Adipocyte (in vitro differentiated cells): ENCODE measurements around the gene PHKA1.
"Not testable (repeated sequence)": the region's sequence is repeated elsewhere in the genome, so short reads cannot be mapped to it uniquely, and the experiment has no call there.

ENCODE experiments used
- DNase-seq: peaks from one replicate; pipeline ENCODE4 v3.0.0-alpha.2; 2015; ENCODE audit warnings: low read depth
- H3K27me3 ChIP-seq: replicated peaks from 2 replicates; pipeline ENCODE4 v1.7.0; 2013; ENCODE audit warnings: mild to moderate bottlenecking, low read length, moderate library complexity; ENCODE audit not compliant: control insufficient read depth, insufficient read depth
- H3K36me3 ChIP-seq: 2 replicates; pipeline ENCODE4 v1.7.0; 2013; ENCODE audit warnings: low read length, mild to moderate bottlenecking, moderate library complexity; ENCODE audit not compliant: control insufficient read depth, insufficient read depth, severe bottlenecking
- H3K4me1 ChIP-seq: 2 replicates; pipeline ENCODE4 v1.7.0; 2013; ENCODE audit warnings: mild to moderate bottlenecking, low read length, moderate library complexity; ENCODE audit not compliant: control insufficient read depth, insufficient read depth
- H3K4me3 ChIP-seq: 2 replicates; pipeline ENCODE4 v1.7.0; 2013; ENCODE audit warnings: mild to moderate bottlenecking, low read length, moderate library complexity
- H3K9ac ChIP-seq: 2 replicates; pipeline ENCODE4 v1.7.0; 2013; ENCODE audit warnings: mild to moderate bottlenecking, low read length, moderate library complexity
- H3K9me3 ChIP-seq: 2 replicates; pipeline ENCODE4 v1.7.0; 2013; ENCODE audit warnings: mild to moderate bottlenecking, low read length, moderate library complexity; ENCODE audit not compliant: control insufficient read depth

PHKA1 gene

DNA sequence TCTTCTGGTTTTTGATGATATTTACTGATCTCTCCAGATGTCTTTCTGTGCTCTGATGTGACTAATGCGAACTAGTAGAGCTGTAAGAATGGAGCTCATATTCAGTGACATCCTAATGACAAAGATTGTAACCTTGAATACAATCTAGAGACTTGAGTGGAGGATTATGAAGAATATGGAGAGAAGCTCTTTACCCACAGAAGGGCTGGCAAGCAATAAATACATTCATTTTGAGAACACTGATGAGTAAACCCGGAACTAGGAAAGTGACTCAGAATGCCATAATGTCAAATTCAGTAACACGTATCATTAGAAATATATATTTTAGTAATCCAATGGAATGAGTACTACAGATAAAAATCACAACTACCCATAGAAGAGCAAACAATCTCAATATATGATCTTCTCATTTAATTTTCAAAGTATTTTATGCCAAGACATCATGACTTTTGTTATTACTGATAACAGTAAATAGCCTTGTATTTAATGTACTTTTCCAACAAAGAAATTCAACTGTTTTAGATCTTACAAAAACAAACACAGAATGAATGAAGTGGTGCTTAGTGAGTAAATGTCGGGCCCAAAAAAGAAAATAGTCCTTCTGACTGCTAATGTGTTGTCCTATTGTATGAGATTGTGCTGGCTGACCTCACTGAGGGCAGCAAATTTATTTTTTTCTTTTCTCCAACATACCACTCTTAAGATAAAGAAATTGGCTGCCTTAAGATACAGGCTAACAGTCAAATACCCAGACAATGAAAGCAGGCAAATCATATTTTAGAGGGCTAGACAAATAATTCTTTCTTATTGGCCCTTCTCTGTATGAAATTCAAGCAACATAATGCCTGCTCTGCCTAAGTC is 92.3 kb downstream of the PHKA1 start:
- Histone ChIP-seq H3K36me3 (no peaks in the 10 kb centered on the region), H3K4me3 (no peak overlapping the region), H3K9ac (no peak overlapping the region), H3K9me3 (no peaks in the 10 kb centered on the region), H3K4me1 (peaks cover 14% of the 10 kb centered on the region), H3K27me3 (peaks cover 10% of the 10 kb centered on the region)
- DNase-seq: peak; percentile 41

GRCh38 chrX:72621163-72621562 is 92.9 kb downstream of the PHKA1 start:
- Histone ChIP-seq H3K9me3 (no peaks in the 10 kb centered on the region), H3K27me3 (peaks cover 10% of the 10 kb centered on the region), H3K4me3 (no peak overlapping the region), H3K9ac (no peak overlapping the region), H3K36me3 (no peaks in the 10 kb centered on the region), H3K4me1 (peaks cover 14% of the 10 kb centered on the region)
- DNase-seq: peak; percentile 4

DNA sequence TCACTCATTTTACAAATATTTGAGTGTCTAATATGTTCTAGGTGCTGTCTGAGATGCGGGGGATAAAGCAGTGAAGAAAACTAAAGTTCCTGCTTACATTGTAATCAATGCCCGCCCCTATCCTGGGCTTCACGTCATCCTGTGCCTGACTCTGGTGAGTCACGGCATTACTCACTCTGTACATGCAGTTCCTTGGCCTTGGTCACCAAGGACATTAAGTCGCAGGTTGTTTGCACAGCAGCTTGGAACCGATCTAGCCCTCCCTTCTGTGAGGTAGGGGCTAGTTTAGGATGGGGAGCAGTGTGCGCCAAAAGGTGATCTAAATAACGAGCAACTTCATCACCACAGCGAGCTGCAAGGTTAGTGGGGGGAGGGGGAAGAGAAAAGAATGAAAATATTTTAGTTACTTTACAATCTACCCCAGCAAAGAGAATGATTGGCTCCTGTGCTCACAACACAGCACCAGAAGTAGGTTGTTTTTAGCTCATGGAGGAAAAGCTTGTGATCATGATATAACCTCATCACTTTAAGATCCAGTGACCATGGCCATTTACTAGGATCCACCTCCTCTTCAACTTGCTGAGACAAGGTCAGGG is 93.5 kb downstream of the PHKA1 start:
- H3K27me3 ChIP-seq: peaks cover 10% of the 10 kb centered on the region
- peak; percentile 85 for DNase-seq

DNA sequence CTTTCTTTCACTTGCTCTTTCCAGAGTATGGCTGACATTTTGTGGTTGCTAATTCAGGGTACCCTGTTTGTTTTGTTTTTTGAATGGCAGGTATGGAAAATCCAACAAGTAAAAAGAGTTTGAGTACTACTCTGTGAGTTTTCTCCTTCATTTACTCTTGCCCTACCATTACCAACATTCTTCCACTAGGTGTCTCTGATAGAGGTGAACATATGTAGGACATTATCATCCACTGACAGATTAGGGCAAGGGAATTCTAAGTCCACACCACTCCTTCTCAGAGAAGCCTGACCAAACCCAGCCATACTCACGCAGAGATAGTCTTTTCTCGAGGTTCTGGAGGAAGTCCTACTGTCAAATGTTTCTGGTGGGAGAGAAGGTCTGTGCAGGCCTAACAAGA is 104.8 kb downstream of the PHKA1 start:
- no peaks in the 10 kb centered on the region for H3K9me3 ChIP-seq
- H3K9ac ChIP-seq: no peak overlapping the region
- peaks cover 15% of the 10 kb centered on the region for H3K27me3 ChIP-seq
- no peaks in the 10 kb centered on the region for H3K36me3 ChIP-seq
- no peaks in the 10 kb centered on the region for H3K4me1 ChIP-seq
- H3K4me3 ChIP-seq: no peak overlapping the region
- peak; percentile 2 for DNase-seq

More for the DNA sequence above, 93.5 kb downstream of the PHKA1 start:
- no peaks in the 10 kb centered on the region for H3K36me3 ChIP-seq
- no peak overlapping the region for H3K9ac ChIP-seq
- no peaks in the 10 kb centered on the region for H3K9me3 ChIP-seq
- peaks cover 14% of the 10 kb centered on the region for H3K4me1 ChIP-seq
- no peak overlapping the region for H3K4me3 ChIP-seq

- DNase-seq: no peak
- Histone ChIP-seq H3K27me3 (peaks cover 11% of the 10 kb centered on the region), H3K4me3 (no peak overlapping the region), H3K9me3 (no peaks in the 10 kb centered on the region), H3K36me3 (no peaks in the 10 kb centered on the region), H3K4me1 (no peaks in the 10 kb centered on the region), H3K9ac (no peak overlapping the region)
Measured at GRCh38 chrX:72604705-72605104, 109.4 kb downstream of the PHKA1 start.

DNA sequence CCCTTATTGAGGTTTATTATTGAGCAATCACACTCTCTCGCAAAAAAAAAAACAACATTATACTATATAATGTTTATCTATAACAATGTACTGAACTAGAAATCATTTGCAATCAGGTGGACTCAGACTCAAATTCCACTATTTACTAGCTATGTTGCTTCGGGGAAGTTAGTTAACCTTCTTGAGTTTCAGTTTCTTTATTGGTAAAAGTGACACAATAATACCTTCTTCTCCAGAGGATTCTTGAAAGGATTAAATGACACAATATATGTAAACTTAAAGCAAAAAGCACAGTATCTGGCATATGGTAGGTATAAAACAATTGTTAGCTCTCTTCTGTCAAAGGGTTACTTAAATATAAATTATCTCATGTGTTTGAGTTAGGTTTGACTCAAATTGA is 110.0 kb downstream of the PHKA1 start:
- Histone ChIP-seq H3K4me1 (no peaks in the 10 kb centered on the region), H3K9me3 (no peaks in the 10 kb centered on the region), H3K27me3 (peaks cover 11% of the 10 kb centered on the region), H3K36me3 (no peaks in the 10 kb centered on the region), H3K4me3 (no peak overlapping the region), H3K9ac (no peak overlapping the region)
- DNase-seq: no peak

GRCh38 chrX:72591038-72591437 is 123.1 kb downstream of the PHKA1 start:
- H3K9me3 ChIP-seq, H3K36me3 ChIP-seq, H3K4me3 ChIP-seq, DNase-seq, H3K27me3 ChIP-seq, H3K9ac ChIP-seq, H3K4me1 ChIP-seq: not testable (repeated sequence)

DNA sequence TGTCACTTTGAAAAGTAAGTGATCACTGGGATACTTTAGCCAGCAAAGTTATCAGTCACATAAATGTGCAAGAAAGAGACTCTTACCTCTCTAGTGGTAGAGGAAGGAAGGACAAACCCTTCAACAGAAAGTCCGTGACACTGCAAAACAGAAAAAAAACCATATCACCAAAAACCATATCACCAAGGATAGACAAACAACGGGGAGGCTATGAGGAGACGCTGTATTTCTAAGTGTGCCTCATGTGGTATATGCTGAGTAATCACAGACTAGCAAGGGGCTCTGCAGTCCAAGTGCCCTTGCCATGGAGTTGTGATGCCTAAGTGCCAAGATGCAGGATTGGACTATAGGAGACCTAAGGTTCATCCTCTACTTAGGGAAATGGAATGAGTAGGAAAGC is 129.9 kb downstream of the PHKA1 start:
- no peak for DNase-seq
- Histone ChIP-seq H3K9me3 (peaks cover 15% of the 10 kb centered on the region), H3K9ac (no peak overlapping the region)

DNA sequence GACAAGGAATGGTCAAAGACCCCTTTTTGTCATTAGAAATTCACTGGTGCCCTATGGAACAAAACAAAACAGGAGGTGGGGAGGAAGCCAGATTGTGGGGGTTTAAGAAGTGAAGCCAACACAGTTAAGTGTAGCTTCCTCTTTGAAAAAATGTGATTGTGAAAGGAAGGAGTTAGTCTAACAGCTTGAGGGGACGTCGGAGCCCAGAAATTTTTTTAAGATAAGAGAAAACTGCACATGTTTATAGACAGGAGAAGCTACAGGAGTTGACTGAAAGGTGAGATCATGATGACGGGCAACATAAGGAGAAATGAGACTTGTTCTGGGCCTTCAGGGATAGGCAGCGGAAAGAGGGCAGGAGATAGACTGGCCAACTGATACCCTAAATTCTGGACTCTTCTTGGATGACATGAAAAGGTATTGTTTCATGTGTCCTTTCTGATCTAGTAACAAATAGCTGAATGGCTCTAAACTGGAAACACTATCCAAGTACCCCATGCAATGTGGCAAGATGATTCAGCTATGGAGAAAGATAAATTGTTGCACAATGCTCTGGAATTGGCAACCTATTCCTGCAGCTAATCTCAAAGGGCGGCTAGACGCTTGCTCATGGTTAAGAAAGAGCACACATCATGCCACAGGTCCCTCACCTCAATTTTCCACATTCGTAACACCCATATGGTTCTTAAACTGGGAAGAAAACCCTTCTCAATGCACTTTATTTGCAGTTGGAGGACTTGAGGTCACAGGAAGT is 137.8 kb downstream of the PHKA1 start:
- DNase-seq: peak; percentile 43
- peaks cover 24% of the 10 kb centered on the region for H3K27me3 ChIP-seq
- peaks cover 4% of the 10 kb centered on the region for H3K36me3 ChIP-seq
- peak overlapping the region; percentile 35 for H3K4me3 ChIP-seq
- H3K4me1 ChIP-seq: peaks cover 16% of the 10 kb centered on the region
- H3K9me3 ChIP-seq: no peaks in the 10 kb centered on the region
- no peak overlapping the region for H3K9ac ChIP-seq

More for the DNA sequence above, 129.9 kb downstream of the PHKA1 start:
- Histone ChIP-seq H3K36me3 (peaks cover 6% of the 10 kb centered on the region), H3K27me3 (peaks cover 16% of the 10 kb centered on the region), H3K4me3 (no peak overlapping the region), H3K4me1 (no peaks in the 10 kb centered on the region)

DNA sequence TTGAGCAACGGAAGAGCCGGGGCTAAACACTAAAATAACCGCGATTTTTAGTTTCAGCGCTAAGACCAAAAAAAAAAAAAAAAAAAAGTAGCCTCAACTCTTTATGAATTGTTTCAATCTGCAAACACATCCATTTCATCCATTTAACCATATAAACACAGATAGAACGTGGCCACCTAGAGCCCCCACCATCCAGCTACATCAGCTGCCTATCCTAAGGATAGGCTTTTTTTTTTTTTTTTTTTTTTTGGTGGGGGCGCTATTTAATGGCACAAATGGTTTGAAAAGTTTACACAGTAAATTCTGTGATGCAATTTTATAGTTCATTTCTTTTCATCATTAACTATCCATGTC is 141.0 kb downstream of the PHKA1 start:
- Histone ChIP-seq H3K4me3 (peak overlapping the region; percentile 84), H3K36me3 (peaks cover 4% of the 10 kb centered on the region), H3K4me1 (peaks cover 16% of the 10 kb centered on the region), H3K9me3 (no peaks in the 10 kb centered on the region), H3K27me3 (peaks cover 15% of the 10 kb centered on the region), H3K9ac (peak overlapping the region; percentile 87)
- DNase-seq: no peak
